Stomach smooth muscle (tissue), 2 donors: ENCODE results near the gene PACC1.

Experiments
- H3K27ac ChIP-seq: one replicate; pipeline ENCODE4 v1.7.0; 2013; ENCODE audit warnings: mild to moderate bottlenecking, low read length, inconsistent platforms
- H3K27me3 ChIP-seq, 2 donors: one replicate each; pipeline ENCODE4 v1.7.0; 2013; ENCODE audit warnings: low read length in 2 of 2; ENCODE audit not compliant: insufficient read depth in 2 of 2, control insufficient read depth in 1 of 2
- H3K36me3 ChIP-seq, 2 donors: one replicate each; pipeline ENCODE4 v1.7.0; 2013; ENCODE audit warnings: low read length in 2 of 2; ENCODE audit not compliant: control insufficient read depth in 2 of 2, insufficient read depth in 2 of 2
- H3K4me1 ChIP-seq: one replicate; pipeline ENCODE4 v1.7.0; 2013; ENCODE audit warnings: low read length; ENCODE audit not compliant: control insufficient read depth, insufficient read depth
- H3K4me3 ChIP-seq, 2 donors: one replicate each; pipeline ENCODE4 v1.7.0; 2013; ENCODE audit warnings: low read length in 2 of 2
- H3K9ac ChIP-seq, 2 donors: one replicate each; pipeline ENCODE4 v1.7.0; 2013; ENCODE audit warnings: low read length in 2 of 2, mild to moderate bottlenecking in 1 of 2
- H3K9me3 ChIP-seq, 2 donors: one replicate each; pipeline ENCODE4 v1.7.0; 2013; ENCODE audit warnings: low read length in 2 of 2; ENCODE audit not compliant: control insufficient read depth in 2 of 2
- donor health status: healthy.
- donor health status: Pancreatic carcinoma.

Gene PACC1

GRCh38 chr1:212453156-212453857, 38.6 kb upstream of the PACC1 start:
- Histone ChIP-seq H3K36me3 (peaks cover 0 to 2% of the 10 kb centered on the region in 2 donors), H3K4me1 (peaks cover 37% of the 10 kb centered on the region), H3K27ac (peak overlapping the region; percentile 41), H3K4me3 (no peak overlapping the region), H3K27me3 (no peaks in the 10 kb centered on the region), H3K9ac (no peak overlapping the region), H3K9me3 (no peaks in the 10 kb centered on the region)

- peaks cover 37% of the 10 kb centered on the region for H3K4me1 ChIP-seq
- H3K9ac ChIP-seq = peak overlapping the region in 1 of 2 donors; percentile 21
- H3K36me3 ChIP-seq = peaks cover 0 to 3% of the 10 kb centered on the region in 2 donors
- no peaks in the 10 kb centered on the region for H3K9me3 ChIP-seq
- peak overlapping the region; percentile 41 for H3K27ac ChIP-seq
- no peak overlapping the region for H3K4me3 ChIP-seq
- no peaks in the 10 kb centered on the region for H3K27me3 ChIP-seq
Observed at GRCh38 chr1:212452323-212453155, 37.9 kb upstream of the PACC1 start.

- Histone ChIP-seq H3K4me3 (no peak overlapping the region), H3K27me3 (no peaks in the 10 kb centered on the region), H3K9ac (no peak overlapping the region), H3K9me3 (no peaks in the 10 kb centered on the region), H3K4me1 (peaks cover 37% of the 10 kb centered on the region), H3K27ac (no peak overlapping the region), H3K36me3 (peaks cover 3 to 7% of the 10 kb centered on the region in 2 donors)
Observed at GRCh38 chr1:212451416-212452322, 37.0 kb upstream of the PACC1 start.

GRCh38 chr1:212450331-212450881, 35.7 kb upstream of the PACC1 start:
- H3K27ac ChIP-seq = no peak overlapping the region

GRCh38 chr1:212447478-212447877, 32.8 kb upstream of the PACC1 start:
- Histone ChIP-seq H3K36me3 (peaks cover 14 to 19% of the 10 kb centered on the region in 2 donors), H3K27me3 (no peaks in the 10 kb centered on the region), H3K4me1 (peaks cover 15% of the 10 kb centered on the region), H3K4me3 (no peak overlapping the region), H3K9me3 (no peaks in the 10 kb centered on the region), H3K27ac (no peak overlapping the region), H3K9ac (no peak overlapping the region)

More at GRCh38 chr1:212450331-212450881, 35.7 kb upstream of the PACC1 start:
- H3K4me1 ChIP-seq = peaks cover 28% of the 10 kb centered on the region
- H3K4me3 ChIP-seq = no peak overlapping the region
- H3K27me3 ChIP-seq = no peaks in the 10 kb centered on the region
- H3K9ac ChIP-seq = no peak overlapping the region
- peaks cover 4 to 12% of the 10 kb centered on the region in 2 donors for H3K36me3 ChIP-seq
- no peaks in the 10 kb centered on the region for H3K9me3 ChIP-seq

- no peak overlapping the region for H3K4me3 ChIP-seq
- no peaks in the 10 kb centered on the region for H3K27me3 ChIP-seq
- no peak overlapping the region for H3K9ac ChIP-seq
- H3K27ac ChIP-seq = no peak overlapping the region
- H3K36me3 ChIP-seq = peaks cover 14 to 19% of the 10 kb centered on the region in 2 donors
- H3K9me3 ChIP-seq = no peaks in the 10 kb centered on the region
- H3K4me1 ChIP-seq = peaks cover 6% of the 10 kb centered on the region
Observed at GRCh38 chr1:212446333-212446732, 31.6 kb upstream of the PACC1 start.

- no peak overlapping the region for H3K27ac ChIP-seq
- peaks cover 3% of the 10 kb centered on the region for H3K4me1 ChIP-seq
- H3K9ac ChIP-seq = no peak overlapping the region
- no peaks in the 10 kb centered on the region for H3K9me3 ChIP-seq
- no peak overlapping the region for H3K4me3 ChIP-seq
- no peaks in the 10 kb centered on the region for H3K27me3 ChIP-seq
- H3K36me3 ChIP-seq = peaks cover 14 to 15% of the 10 kb centered on the region in 2 donors
Observed at GRCh38 chr1:212442408-212442807, 27.7 kb upstream of the PACC1 start.

- H3K27ac ChIP-seq = no peak overlapping the region
- H3K27me3 ChIP-seq = no peaks in the 10 kb centered on the region
- H3K4me1 ChIP-seq = peaks cover 5% of the 10 kb centered on the region
- no peak overlapping the region for H3K4me3 ChIP-seq
- H3K36me3 ChIP-seq = peaks cover 7 to 11% of the 10 kb centered on the region in 2 donors
- H3K9me3 ChIP-seq = no peaks in the 10 kb centered on the region
- H3K9ac ChIP-seq = no peak overlapping the region
Observed at GRCh38 chr1:212440419-212440818, 25.7 kb upstream of the PACC1 start.

GRCh38 chr1:212438831-212439237, 24.1 kb upstream of the PACC1 start:
- Histone ChIP-seq H3K9ac (no peak overlapping the region), H3K9me3 (no peaks in the 10 kb centered on the region), H3K27me3 (no peaks in the 10 kb centered on the region), H3K4me1 (peaks cover 12% of the 10 kb centered on the region), H3K36me3 (no peaks in the 10 kb centered on the region), H3K4me3 (no peak overlapping the region), H3K27ac (no peak overlapping the region)

- Histone ChIP-seq H3K4me1 (peaks cover 16% of the 10 kb centered on the region), H3K4me3 (no peak overlapping the region), H3K9me3 (no peaks in the 10 kb centered on the region), H3K36me3 (no peaks in the 10 kb centered on the region), H3K27ac (no peak overlapping the region), H3K9ac (no peak overlapping the region), H3K27me3 (no peaks in the 10 kb centered on the region)
Observed at GRCh38 chr1:212437179-212437798, 22.6 kb upstream of the PACC1 start.
